Small intestine (tissue), 7 donors: ENCODE results near the gene NPEPPS. TPM values are rescaled to one million over a fixed set of nuclear protein-coding genes. Genes with fewer than 3 reads are reported as not detected.

Experiments
- DNase-seq, 2 donors: peaks; one replicate each; pipeline versions ENCODE4 v3.0.0 to v3.0.0-alpha.2; 2013
- FAIRE-seq: peaks from 2 replicates; lab custom pipeline; 2012; peaks lifted over from hg19 to GRCh38; lab: Jason Lieb, UNC
- H3K27ac ChIP-seq, 3 donors: one replicate each; pipeline ENCODE4 v1.5.1; 2013; ENCODE audit warnings: low read length in 2 of 3, mild to moderate bottlenecking in 2 of 3, control low read depth in 1 of 3, inconsistent platforms in 1 of 3, low read depth in 1 of 3, moderate library complexity in 1 of 3
- H3K27me3 ChIP-seq, 3 donors: one replicate each; pipeline ENCODE4 v1.6.1; 2013; ENCODE audit warnings: low read length in 3 of 3, inconsistent platforms in 1 of 3; ENCODE audit not compliant: control insufficient read depth in 3 of 3, insufficient read depth in 3 of 3
- H3K36me3 ChIP-seq, 3 donors: one replicate each; pipeline ENCODE4 v1.6.1; 2013; ENCODE audit warnings: low read length in 3 of 3, inconsistent platforms in 1 of 3, low read depth in 1 of 3, mild to moderate bottlenecking in 1 of 3, moderate library complexity in 1 of 3; ENCODE audit not compliant: control insufficient read depth in 3 of 3, insufficient read depth in 2 of 3
- H3K4me1 ChIP-seq, 3 donors: one replicate each; pipeline ENCODE4 v1.6.1; 2013; ENCODE audit warnings: low read length in 2 of 3, inconsistent platforms in 1 of 3, low read depth in 1 of 3, mild to moderate bottlenecking in 1 of 3, moderate library complexity in 1 of 3; ENCODE audit not compliant: control insufficient read depth in 3 of 3, insufficient read depth in 2 of 3
- H3K4me3 ChIP-seq, 3 donors: one replicate each; pipeline ENCODE4 v1.5.1; 2013; ENCODE audit warnings: low read length in 3 of 3, control low read depth in 1 of 3, inconsistent platforms in 1 of 3, low read depth in 1 of 3, mild to moderate bottlenecking in 1 of 3, moderate library complexity in 1 of 3
- H3K9me3 ChIP-seq, 2 donors: one replicate each; pipeline ENCODE4 v1.6.1; 2013; ENCODE audit warnings: low read depth in 1 of 2, low read length in 1 of 2; ENCODE audit not compliant: control insufficient read depth in 2 of 2, insufficient read depth in 1 of 2
- WGBS, 3 donors: extraction: QIAGEN DNeasy Blood & Tissue Kit; methylation state at CpG; one replicate each; pipeline ENCODE4 v1.1.7; 2013; 5-methylcytosine and 5-hydroxymethylcytosine counted together
- polyA plus RNA-seq, 4 donors: library from polyadenylated mRNA; stranded (reverse) in 3 of 4; unstranded in 1 of 4; fragments of 200-250 nt in 3 of 4; fragments of 120-200 nt in 1 of 4; gene quantifications; one replicate each; pipeline versions ENCODE4 v1.2.1 to v1.2.3, GENCODE V29; 2013
- donor health status: healthy with polysubstance abuse.
- donor health status: control.
- donor health status: control.
- donor health status: Bipolar disorder and iron deficiency.
- donor health status: healthy.

Gene NPEPPS
- polyA plus RNA-seq, 4 donors, result 30.8 to 109 (median 37.6) TPM

DNA sequence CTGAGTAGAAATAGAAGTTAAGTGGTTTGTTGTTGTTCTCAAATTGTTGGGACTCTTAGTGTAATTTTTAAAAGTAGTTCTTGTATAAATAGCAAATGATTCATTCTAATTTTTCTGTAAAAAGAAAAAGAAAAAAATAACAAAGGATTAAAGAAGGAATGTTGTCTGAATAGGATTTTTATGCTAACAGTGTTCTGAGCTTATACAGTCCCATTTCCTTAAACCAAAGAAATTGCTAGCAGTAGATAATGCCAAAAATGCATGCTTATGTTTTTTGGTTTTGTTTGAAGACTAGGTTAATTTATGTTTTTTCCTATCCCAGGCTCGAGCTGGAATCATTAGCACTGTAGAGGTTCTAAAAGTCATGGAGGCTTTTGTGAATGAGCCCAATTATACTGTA lies 74.1 kb downstream of the NPEPPS start:
- Histone ChIP-seq H3K27me3 (no peaks in the 10 kb centered on the region), H3K36me3 (peaks cover 6 to 44% (median 22%) of the 10 kb centered on the region in 3 donors), H3K27ac (peak overlapping the region in 2 of 3 donors; percentile 29 to 54), H3K4me1 (no peaks in the 10 kb centered on the region), H3K9me3 (no peaks in the 10 kb centered on the region), H3K4me3 (no peak overlapping the region)
- 58 to 73% (median 73%) methylated on average over 1 of the region's 1 CpG for WGBS, 3 donors
- DNase-seq, result no peak
- no peak for FAIRE-seq

DNA sequence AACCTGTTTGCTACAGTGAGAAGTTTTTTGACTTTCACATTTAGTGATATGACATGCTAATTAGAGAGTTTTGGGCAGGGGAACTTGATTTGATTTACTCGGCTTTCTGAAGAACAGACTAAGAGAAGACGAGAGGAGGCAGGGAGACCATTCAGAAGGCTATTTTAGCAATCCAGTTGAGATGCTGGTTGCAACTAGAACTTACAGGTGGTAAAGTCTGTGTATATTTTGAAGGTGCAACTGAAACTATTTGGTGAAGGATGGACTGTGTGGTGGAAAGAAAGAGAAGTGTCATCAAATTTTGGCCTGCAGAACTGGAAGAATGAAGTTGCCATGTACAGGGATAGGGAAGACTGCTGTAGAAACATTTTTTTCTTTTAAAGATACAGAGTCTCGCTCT lies 76.6 kb downstream of the NPEPPS start:
- no peak for DNase-seq
- Histone ChIP-seq H3K4me3 (no peak overlapping the region), H3K9me3 (no peaks in the 10 kb centered on the region), H3K27me3 (no peaks in the 10 kb centered on the region), H3K4me1 (no peaks in the 10 kb centered on the region), H3K27ac (no peak overlapping the region), H3K36me3 (peaks cover 2 to 46% (median 21%) of the 10 kb centered on the region in 3 donors)
- WGBS, 3 donors, result 92 to 94% (median 92%) methylated on average over 3 of the region's 3 CpGs
- FAIRE-seq, result no peak

DNA sequence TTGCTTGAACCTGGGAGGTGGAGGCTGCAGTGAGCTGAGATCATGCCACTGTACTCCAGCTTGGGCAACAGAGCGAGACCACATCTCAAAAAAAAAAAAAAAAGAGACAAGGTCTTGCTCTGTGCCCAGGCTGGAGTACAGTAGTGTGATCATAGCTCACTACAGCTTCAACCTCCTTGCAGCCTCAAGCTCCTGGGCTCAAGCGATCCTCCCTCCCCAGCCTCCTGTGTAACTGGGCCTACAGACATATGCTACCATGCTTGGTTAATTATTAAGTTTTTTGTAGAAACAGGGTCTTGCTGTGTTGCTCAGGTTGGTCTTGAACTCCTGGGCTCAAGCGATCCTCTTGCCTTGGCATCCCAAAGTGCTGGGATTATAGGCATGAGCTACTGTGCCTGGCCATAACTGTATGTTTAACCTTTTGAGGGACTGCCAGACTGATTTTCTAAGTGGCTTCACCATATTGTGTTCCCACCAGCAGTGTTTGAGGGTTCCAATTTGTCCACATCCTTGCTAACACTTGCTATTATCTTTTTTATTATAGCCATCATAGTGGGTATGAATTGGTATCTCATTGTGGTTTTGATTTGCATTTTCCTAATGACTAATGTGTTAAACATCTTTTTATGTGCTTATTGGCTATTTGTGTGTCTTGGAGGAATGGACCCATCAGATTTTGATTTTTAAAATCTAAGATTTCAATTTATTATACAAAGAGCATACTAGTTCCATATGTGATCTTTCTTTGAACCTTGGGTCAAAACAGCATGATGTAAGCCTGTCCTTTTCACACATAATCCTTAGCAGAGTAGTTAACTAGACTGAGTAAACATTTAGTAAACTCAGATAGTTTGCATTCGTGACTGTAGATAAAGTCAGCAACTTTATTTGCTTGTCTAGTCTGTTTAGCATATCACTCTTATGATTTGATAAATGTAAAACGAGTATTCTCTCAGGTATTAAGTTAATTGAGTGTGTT lies 80.8 kb downstream of the NPEPPS start:
- 69 to 80% (median 74%) methylated on average over 5 of the region's 5 CpGs for WGBS, 3 donors
- FAIRE-seq (no peak), DNase-seq (no peak)
- Histone ChIP-seq H3K27ac (no peak overlapping the region), H3K4me3 (no peak overlapping the region), H3K36me3 (peaks cover 0 to 52% (median 16%) of the 10 kb centered on the region in 3 donors), H3K27me3 (no peaks in the 10 kb centered on the region), H3K9me3 (no peaks in the 10 kb centered on the region), H3K4me1 (no peaks in the 10 kb centered on the region)

DNA sequence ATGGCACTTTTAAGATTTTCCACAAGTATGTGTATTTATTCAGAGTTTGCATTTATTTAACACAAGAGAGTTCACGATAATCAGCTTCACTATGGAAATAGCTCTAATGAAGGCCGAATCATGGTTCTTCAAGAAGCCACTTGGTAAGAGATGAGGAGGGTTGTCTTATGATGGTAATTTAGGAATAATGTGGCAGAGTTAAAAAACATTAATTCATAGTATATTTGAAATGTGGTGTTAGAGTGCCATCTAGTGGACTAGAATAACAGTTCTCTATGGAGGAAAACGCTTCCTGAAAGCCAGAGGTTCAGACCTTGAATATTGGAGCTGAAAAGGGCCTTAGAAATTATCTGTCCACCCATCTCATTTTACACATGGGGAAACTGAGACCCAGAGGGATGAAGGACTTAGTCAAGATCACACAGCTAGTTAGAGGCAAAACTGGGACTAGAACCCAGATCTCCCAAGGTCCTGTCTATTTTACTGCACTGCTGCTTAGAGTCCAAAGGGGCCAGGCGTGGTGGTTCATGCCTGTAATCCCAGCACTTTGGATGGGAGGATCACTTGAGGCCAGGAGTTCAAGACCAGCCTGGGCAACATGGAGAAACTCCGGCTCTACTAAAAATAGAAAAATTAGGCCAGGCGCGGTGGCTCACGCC lies 85.0 kb downstream of the NPEPPS start:
- WGBS, 3 donors, result 75 to 78% (median 76%) methylated on average over 8 of the region's 8 CpGs
- FAIRE-seq, result no peak
- peaks cover 8 to 45% (median 20%) of the 10 kb centered on the region in 3 donors for H3K36me3 ChIP-seq

DNA sequence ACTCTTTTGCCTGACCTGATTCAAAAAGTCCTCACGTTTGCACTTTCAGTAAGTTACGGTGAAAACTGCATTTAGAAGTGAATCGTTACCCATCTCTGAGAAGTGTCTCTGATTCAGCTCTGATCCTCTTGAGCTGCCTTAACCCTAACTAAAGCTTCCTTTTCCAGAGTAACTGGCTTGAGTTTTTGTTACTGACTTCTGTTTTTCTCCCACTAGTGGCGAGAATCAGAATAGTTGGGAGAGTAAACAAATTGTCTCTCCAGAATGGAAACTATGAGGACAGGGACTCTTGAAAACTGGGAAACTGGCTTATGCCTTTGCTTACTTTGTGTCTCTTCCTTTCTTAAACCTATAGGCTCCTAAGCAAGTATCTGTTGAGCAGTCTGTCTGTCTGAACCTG lies 87.5 kb downstream of the NPEPPS start:
- no peak for DNase-seq
- whole genome bisulfite sequencing, 3 donors, result 57 to 73% (median 70%) methylated on average over 4 of the region's 4 CpGs
- Histone ChIP-seq H3K27ac (no peak overlapping the region), H3K27me3 (no peaks in the 10 kb centered on the region), H3K4me3 (no peak overlapping the region), H3K4me1 (no peaks in the 10 kb centered on the region), H3K9me3 (no peaks in the 10 kb centered on the region), H3K36me3 (peaks cover 11 to 32% (median 25%) of the 10 kb centered on the region in 3 donors)
- FAIRE-seq, result no peak

More for the DNA sequence above, 85.0 kb downstream of the NPEPPS start:
- H3K4me1 ChIP-seq, result no peaks in the 10 kb centered on the region
- H3K9me3 ChIP-seq, result no peaks in the 10 kb centered on the region
- H3K27ac ChIP-seq, result no peak overlapping the region
- peak; percentile 57 to 64 for DNase-seq
- no peak overlapping the region for H3K4me3 ChIP-seq
- no peaks in the 10 kb centered on the region for H3K27me3 ChIP-seq

DNA sequence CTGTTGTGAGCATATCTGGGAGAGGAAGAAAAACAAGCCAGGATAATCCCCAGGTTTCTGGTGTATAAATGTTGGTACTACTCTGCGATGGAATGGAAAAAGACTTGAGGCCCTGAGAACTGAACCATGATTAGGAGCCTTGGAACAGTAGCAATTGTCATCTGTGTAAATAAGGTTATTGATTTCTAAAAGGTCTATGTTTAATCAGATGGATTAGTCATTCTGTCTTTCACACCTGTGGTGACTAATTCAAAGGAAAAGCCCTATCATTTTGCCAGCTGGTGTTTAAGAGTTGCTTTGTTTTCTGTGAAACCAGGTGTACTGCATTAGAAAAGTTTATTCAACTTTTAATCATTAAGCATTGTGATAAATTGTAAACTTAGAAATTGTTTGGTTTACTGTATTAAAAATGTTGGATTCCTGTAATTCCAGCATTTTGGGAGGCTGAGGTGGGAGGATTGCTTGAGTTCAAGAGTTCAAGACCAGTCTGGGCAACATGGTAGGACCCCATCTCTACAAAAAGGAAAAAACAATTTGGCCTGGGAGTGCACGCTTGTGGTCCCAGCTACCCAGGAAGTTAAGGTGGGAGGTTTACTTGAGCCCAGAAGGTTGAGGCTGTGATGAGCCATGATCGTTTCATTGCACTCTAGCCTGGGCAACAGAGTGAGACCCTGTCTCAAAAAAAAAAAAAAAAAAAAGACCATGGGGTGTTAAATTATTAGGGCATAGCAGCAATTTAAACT lies 89.8 kb downstream of the NPEPPS start:
- peak in 1 of 2 donors; percentile 11 for DNase-seq
- H3K27ac ChIP-seq, result no peak overlapping the region
- H3K4me1 ChIP-seq, result no peaks in the 10 kb centered on the region
- H3K9me3 ChIP-seq, result no peaks in the 10 kb centered on the region
- FAIRE-seq, result no peak
- 60 to 75% (median 71%) methylated on average over 3 of the region's 3 CpGs for WGBS, 3 donors
- H3K4me3 ChIP-seq, result no peak overlapping the region
- no peaks in the 10 kb centered on the region for H3K27me3 ChIP-seq
- peaks cover 11 to 34% (median 25%) of the 10 kb centered on the region in 3 donors for H3K36me3 ChIP-seq

DNA sequence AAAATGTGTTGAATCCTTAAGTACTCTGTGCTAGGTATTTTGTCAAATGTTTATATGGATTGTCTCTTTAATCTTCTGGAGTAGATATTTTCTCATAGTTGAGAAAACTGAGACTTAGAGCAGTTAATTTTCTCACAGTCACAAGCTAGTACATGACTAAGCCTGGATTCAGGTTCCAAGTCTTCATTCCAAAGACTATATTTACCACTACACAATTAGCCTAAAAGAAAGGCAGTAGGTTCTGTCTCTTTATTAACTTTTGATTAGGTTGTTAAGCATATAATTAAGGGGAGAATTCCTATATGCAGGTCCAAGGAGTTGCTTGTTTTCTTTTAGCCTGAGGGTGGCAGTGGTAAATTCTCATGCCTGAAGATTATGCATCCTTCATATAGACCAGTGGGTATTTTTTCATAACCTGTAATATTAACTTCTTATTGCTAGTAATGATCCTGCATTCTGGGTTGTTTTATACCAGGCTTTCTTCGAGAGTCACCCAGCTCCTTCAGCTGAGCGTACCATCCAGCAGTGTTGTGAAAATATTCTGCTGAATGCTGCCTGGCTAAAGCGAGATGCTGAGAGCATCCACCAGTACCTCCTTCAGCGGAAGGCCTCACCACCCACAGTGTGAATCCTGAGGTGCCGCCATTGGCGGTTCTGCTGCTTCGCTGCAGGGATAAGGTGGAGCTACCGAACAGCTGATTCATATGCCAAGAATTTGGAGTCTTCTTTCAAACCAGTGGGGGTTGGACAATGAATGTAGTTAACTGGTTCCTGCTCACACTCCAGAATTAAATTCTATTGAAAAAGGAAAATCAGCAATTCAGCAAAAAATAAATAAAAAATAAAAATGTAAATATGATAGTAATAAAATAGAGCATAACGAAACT lies 90.6 kb downstream of the NPEPPS start:
- no peak for DNase-seq
- no peaks in the 10 kb centered on the region for H3K4me1 ChIP-seq
- no peaks in the 10 kb centered on the region for H3K27me3 ChIP-seq
- H3K27ac ChIP-seq, result no peak overlapping the region
- H3K9me3 ChIP-seq, result no peaks in the 10 kb centered on the region
- H3K4me3 ChIP-seq, result no peak overlapping the region
- FAIRE-seq, result no peak
- H3K36me3 ChIP-seq, result peaks cover 11 to 29% (median 22%) of the 10 kb centered on the region in 3 donors
- WGBS, 3 donors, result 77 to 86% (median 83%) methylated on average over 9 of the region's 9 CpGs
